Vagina (tissue), 2 donors: Measurements from ENCODE around the gene XRCC5. TPM values are rescaled to one million over a fixed set of nuclear protein-coding genes. Genes with fewer than 3 reads are reported as not detected.

ENCODE experiments used
- DNase-seq, 2 donors: peaks; one replicate each; pipeline ENCODE4 v3.0.0-alpha.2; 2017; ENCODE audit errors: extremely low spot score in 2 of 2
- H3K27ac ChIP-seq: fragments of 200-600 bp; sonication (generic); one replicate; pipeline ENCODE4 v1.5.1; 2019
- H3K27me3 ChIP-seq: fragments of 200-600 bp; sonication (generic); one replicate; pipeline ENCODE4 v1.5.1; 2019
- H3K36me3 ChIP-seq, 2 donors: fragments of 200-600 bp; sonication (generic); one replicate each; pipeline ENCODE4 v1.5.1; 2017 to 2019
- H3K4me1 ChIP-seq: fragments of 200-600 bp; sonication (generic); one replicate; pipeline ENCODE4 v1.5.1; 2019
- H3K4me3 ChIP-seq, 2 donors: fragments of 200-600 bp; sonication (generic); 1 replicate in 1 of 2; 2 replicates in 1 of 2; pipeline ENCODE4 v1.5.1; 2016 to 2019
- H3K9me3 ChIP-seq: fragments of 200-600 bp; sonication (generic); one replicate; pipeline ENCODE4 v1.5.1; 2019
- CTCF ChIP-seq, 3 experiments: fragments of 450-650 bp in 2 of 3; fragments of 200-600 bp in 1 of 3; sonication (generic) in 1 of 3; IDR thresholded peaks; one replicate each; pipeline ENCODE4 v1.5.1; 2017 to 2019; ENCODE audit warnings: antibody characterized with exemption in 3 of 3, mild to moderate bottlenecking in 2 of 3, moderate library complexity in 2 of 3
- POLR2A ChIP-seq, 2 donors: fragments of 450-650 bp; IDR thresholded peaks; one replicate each; pipeline ENCODE4 v1.6.1; 2017; ENCODE audit warnings: antibody characterized with exemption in 2 of 2, mild to moderate bottlenecking in 2 of 2, moderate library complexity in 2 of 2
- POLR2AphosphoS5 ChIP-seq, 2 donors: sonication (generic); formaldehyde crosslinking; IDR thresholded peaks; one replicate each; pipeline ENCODE4 v1.9.0; 2017; ENCODE audit warnings: antibody characterized with exemption in 2 of 2, mild to moderate bottlenecking in 2 of 2, low read depth in 1 of 2; ENCODE audit not compliant: insufficient read depth in 1 of 2
- intact Hi-C: fragments of 100-400 bp; cut with DNase I; formaldehyde crosslinking; loops from one replicate; pipeline ENCODE4 v1.15.1; 2023
- total RNA-seq: library from RNA; depleted of rRNA; stranded (reverse); fragments of >200 nt; gene quantifications from one replicate; pipeline ENCODE4 v1.2.3, GENCODE V29; 2016

The XRCC5 gene
- total RNA-seq, 1 donor from 2014 or later: 118 TPM

GRCh38 chr2:216164576-216164975 lies 55.4 kb downstream of the XRCC5 start:
- Histone ChIP-seq H3K9me3 (no peaks in the 10 kb centered on the region), H3K4me3 (no peak overlapping the region), H3K4me1 (peaks cover 4% of the 10 kb centered on the region), H3K36me3 (peaks cover 0 to 65% of the 10 kb centered on the region in 2 donors), H3K27me3 (no peaks in the 10 kb centered on the region), H3K27ac (no peak overlapping the region)
- no peak for TF ChIP-seq POLR2A (IDR thresholded peaks at IDR 0.05)
- TF ChIP-seq POLR2AphosphoS5 (IDR thresholded peaks at IDR 0.05; ENCODE audit: insufficient read depth in 1 of 2, low read depth in 1 of 2): no peak
- TF ChIP-seq CTCF (IDR thresholded peaks at IDR 0.05): no peak
- no peak for DNase-seq
- intact Hi-C loops: no loop called here

- H3K27ac ChIP-seq: no peak overlapping the region
- TF ChIP-seq POLR2A (IDR thresholded peaks at IDR 0.05): no peak
- TF ChIP-seq POLR2AphosphoS5 (IDR thresholded peaks at IDR 0.05; ENCODE audit: insufficient read depth in 1 of 2, low read depth in 1 of 2): no peak
- TF ChIP-seq CTCF (IDR thresholded peaks at IDR 0.05): no peak
- intact Hi-C loops: no loop called here
- no peaks in the 10 kb centered on the region for H3K27me3 ChIP-seq
- DNase-seq: no peak
- peaks cover 3% of the 10 kb centered on the region for H3K4me1 ChIP-seq
- no peak overlapping the region for H3K4me3 ChIP-seq
- peaks cover 0 to 57% of the 10 kb centered on the region in 2 donors for H3K36me3 ChIP-seq
- no peaks in the 10 kb centered on the region for H3K9me3 ChIP-seq
Observed at GRCh38 chr2:216165711-216166110, 56.6 kb downstream of the XRCC5 start.

GRCh38 chr2:216169087-216169486 lies 59.9 kb downstream of the XRCC5 start:
- no peak for TF ChIP-seq CTCF (IDR thresholded peaks at IDR 0.05)
- no peak for TF ChIP-seq POLR2AphosphoS5 (IDR thresholded peaks at IDR 0.05; ENCODE audit: insufficient read depth in 1 of 2, low read depth in 1 of 2)
- TF ChIP-seq POLR2A (IDR thresholded peaks at IDR 0.05): no peak
- DNase-seq: no peak
- Histone ChIP-seq H3K4me1 (no peaks in the 10 kb centered on the region), H3K36me3 (peaks cover 0 to 23% of the 10 kb centered on the region in 2 donors), H3K27ac (no peak overlapping the region), H3K27me3 (no peaks in the 10 kb centered on the region), H3K4me3 (no peak overlapping the region), H3K9me3 (no peaks in the 10 kb centered on the region)
- intact Hi-C loops: no loop called here

- no peaks in the 10 kb centered on the region for H3K9me3 ChIP-seq
- H3K4me1 ChIP-seq: no peaks in the 10 kb centered on the region
- DNase-seq: no peak
- H3K27ac ChIP-seq: no peak overlapping the region
- H3K27me3 ChIP-seq: no peaks in the 10 kb centered on the region
- intact Hi-C loops: no loop called here
- H3K36me3 ChIP-seq: peaks cover 0 to 19% of the 10 kb centered on the region in 2 donors
- H3K4me3 ChIP-seq: no peak overlapping the region
- TF ChIP-seq POLR2AphosphoS5 (IDR thresholded peaks at IDR 0.05; ENCODE audit: insufficient read depth in 1 of 2, low read depth in 1 of 2) (no peak), CTCF (IDR thresholded peaks at IDR 0.05) (no peak), POLR2A (IDR thresholded peaks at IDR 0.05) (no peak)
Observed at GRCh38 chr2:216170076-216170763, 61.1 kb downstream of the XRCC5 start.

- TF ChIP-seq POLR2A (IDR thresholded peaks at IDR 0.05) (no peak), CTCF (IDR thresholded peaks at IDR 0.05) (no peak), POLR2AphosphoS5 (IDR thresholded peaks at IDR 0.05; ENCODE audit: insufficient read depth in 1 of 2, low read depth in 1 of 2) (no peak)
- H3K27me3 ChIP-seq: no peaks in the 10 kb centered on the region
- H3K4me3 ChIP-seq: no peak overlapping the region
- no peak overlapping the region for H3K27ac ChIP-seq
- DNase-seq: no peak
- peaks cover 0 to 18% of the 10 kb centered on the region in 2 donors for H3K36me3 ChIP-seq
- intact Hi-C loops: no loop called here
- H3K9me3 ChIP-seq: no peaks in the 10 kb centered on the region
- H3K4me1 ChIP-seq: no peaks in the 10 kb centered on the region
Observed at GRCh38 chr2:216171011-216171410, 61.9 kb downstream of the XRCC5 start.
